HEK293 (cell line): Measurements from ENCODE around the gene ATXN10.
A peak's percentile ranks its signal among the peaks of the same experiment; 100 is the strongest.

Source experiments
- CTCF ChIA-PET: fragments of 350-600 bp; formaldehyde crosslinking; extraction: SDS; loops from one replicate; lab custom pipeline; 2021; ENCODE audit warnings: antibody characterized with exemption; lab: Yijun Ruan, JAX
- POLR2A ChIA-PET: fragments of 300-600 bp; formaldehyde crosslinking; extraction: SDS; loops from one replicate; lab custom pipeline; 2020; ENCODE audit warnings: antibody characterized with exemption, inconsistent platforms; lab: Yijun Ruan, JAX
- H3K27ac ChIP-seq: fragments of 200-500 bp; sonication (Bioruptor generic); 2 replicates; pipeline ENCODE4 v1.5.1; 2014; ENCODE audit warnings: low read depth, low read length, control low read depth, inconsistent platforms; ENCODE audit errors: extremely low read depth
- H3K36me3 ChIP-seq, 2 experiments: fragments of 200-500 bp in 1 of 2; sonication (Bioruptor generic) in 1 of 2; 1 replicate in 1 of 2; 2 replicates in 1 of 2; pipeline ENCODE4 v1.5.1; 2014 to 2017; ENCODE audit warnings: inconsistent platforms in 2 of 2, low read length in 2 of 2; ENCODE audit not compliant: control insufficient read depth in 2 of 2, insufficient read depth in 1 of 2
- H3K4me1 ChIP-seq: fragments of 200-500 bp; sonication (Bioruptor generic); 2 replicates; pipeline ENCODE4 v1.5.1; 2014; ENCODE audit warnings: mild to moderate bottlenecking, low read length, inconsistent platforms; ENCODE audit not compliant: control insufficient read depth, insufficient read depth
- H3K4me3 ChIP-seq: 2 replicates; pipeline ENCODE4 v1.5.1; 2011; ENCODE audit warnings: low read depth, mild to moderate bottlenecking, control low read depth, low read length, moderate library complexity
- H3K9me3 ChIP-seq: fragments of 200-500 bp; sonication (Bioruptor generic); 2 replicates; pipeline ENCODE4 v1.5.1; 2014; ENCODE audit warnings: low read depth, low read length, inconsistent platforms; ENCODE audit not compliant: control insufficient read depth, insufficient read depth
- PRDM2 ChIP-seq: fragments of 450-650 bp; formaldehyde crosslinking; IDR thresholded peaks from 2 replicates; pipeline ENCODE4 v1.5.1; 2016; ENCODE audit warnings: missing biosample characterization, missing genetic modification characterization, borderline replicate concordance
- ZBTB10 ChIP-seq: fragments of 450-650 bp; formaldehyde crosslinking; IDR thresholded peaks from 2 replicates; pipeline ENCODE4 v1.5.1; 2016; ENCODE audit warnings: missing biosample characterization, missing genetic modification characterization
- ZBTB6 ChIP-seq: fragments of 450-650 bp; formaldehyde crosslinking; IDR thresholded peaks from 2 replicates; pipeline ENCODE4 v1.5.1; 2017; ENCODE audit warnings: missing biosample characterization, missing genetic modification characterization
- ZIC2 ChIP-seq: fragments of 450-650 bp; formaldehyde crosslinking; IDR thresholded peaks from 2 replicates; pipeline ENCODE4 v1.5.1; 2016; ENCODE audit warnings: missing biosample characterization, missing genetic modification characterization
- ZNF10 ChIP-seq: fragments of 450-650 bp; formaldehyde crosslinking; IDR thresholded peaks from 2 replicates; pipeline ENCODE4 v1.5.1; 2017; ENCODE audit warnings: missing biosample characterization, missing genetic modification characterization
- ZNF112 ChIP-seq: fragments of 450-650 bp; formaldehyde crosslinking; IDR thresholded peaks from 2 replicates; pipeline ENCODE4 v1.5.0; 2017; ENCODE audit warnings: missing biosample characterization, missing genetic modification characterization
- ZNF19 ChIP-seq: fragments of 450-650 bp; formaldehyde crosslinking; IDR thresholded peaks from 2 replicates; pipeline ENCODE4; 2016; ENCODE audit warnings: missing biosample characterization, missing genetic modification characterization, low read depth
- ZNF341 ChIP-seq: fragments of 450-650 bp; formaldehyde crosslinking; IDR thresholded peaks from 2 replicates; pipeline ENCODE4; 2016; ENCODE audit warnings: low read depth, missing biosample characterization, missing genetic modification characterization
- ZNF354C ChIP-seq: fragments of 450-650 bp; formaldehyde crosslinking; IDR thresholded peaks from 2 replicates; pipeline ENCODE4 v1.5.1; 2016; ENCODE audit warnings: missing biosample characterization, missing genetic modification characterization, low read depth, borderline replicate concordance
- ZNF544 ChIP-seq: fragments of 450-650 bp; formaldehyde crosslinking; IDR thresholded peaks from 2 replicates; pipeline ENCODE4 v1.5.0; 2017; ENCODE audit warnings: missing biosample characterization, missing genetic modification characterization
- ZNF585B ChIP-seq: fragments of 450-650 bp; formaldehyde crosslinking; IDR thresholded peaks from 2 replicates; pipeline ENCODE4 v1.5.1; 2016; ENCODE audit warnings: missing biosample characterization, missing genetic modification characterization
- ZNF610 ChIP-seq: fragments of 450-650 bp; formaldehyde crosslinking; IDR thresholded peaks from 2 replicates; pipeline ENCODE4 v1.5.1; 2016; ENCODE audit warnings: missing biosample characterization, missing genetic modification characterization, borderline replicate concordance
- ZNF707 ChIP-seq: fragments of 450-650 bp; formaldehyde crosslinking; IDR thresholded peaks from 2 replicates; pipeline ENCODE4 v1.5.1; 2016; ENCODE audit warnings: missing biosample characterization, missing genetic modification characterization
- ZNF747 ChIP-seq: fragments of 450-650 bp; formaldehyde crosslinking; IDR thresholded peaks from 2 replicates; pipeline ENCODE4 v1.5.1; 2016; ENCODE audit warnings: missing biosample characterization, missing genetic modification characterization
- ZNF792 ChIP-seq: fragments of 450-650 bp; formaldehyde crosslinking; IDR thresholded peaks from 2 replicates; pipeline ENCODE4 v1.5.1; 2016; ENCODE audit warnings: missing biosample characterization, missing genetic modification characterization
- TF ChIP-seq, protein P1 (sequence below): fragments of 450-650 bp; IDR thresholded peaks from 2 replicates; pipeline ENCODE4 v1.5.1; 2018; ENCODE audit warnings: missing biosample characterization, mild to moderate bottlenecking, missing genetic modification characterization
- TF ChIP-seq, protein P2 (sequence below): fragments of 450-650 bp; formaldehyde crosslinking; conservative IDR thresholded peaks from 2 replicates; pipeline ENCODE4 v1.5.1; 2016; ENCODE audit warnings: low read depth, missing biosample characterization, missing genetic modification characterization

Gene ATXN10

GRCh38 chr22:45762545-45763235, 91.1 kb downstream of the ATXN10 start:
- ChIA-PET CTCF (interaction anchor here (0.7 kb wide), 1 partner anchor 184 kb away, joined by 3 read pairs; no protein-coding TSS in a partner anchor), POLR2A (no interaction called here)
- no peak overlapping the region for H3K4me3 ChIP-seq
- no peak overlapping the region for H3K27ac ChIP-seq
- H3K4me1 ChIP-seq: peaks cover 3% of the 10 kb centered on the region; the same call in 1 of the 2 replicates
- TF ChIP-seq ZNF585B (no peak), ZIC2 (peak; percentile 92)
- TF ChIP-seq, all 188 proteins: peak for 1
- peaks cover 5 to 22% of the 10 kb centered on the region in 2 experiments; a peak in 2 of 3 replicates for H3K36me3 ChIP-seq
- H3K9me3 ChIP-seq: no peaks in the 10 kb centered on the region

- no peaks in the 10 kb centered on the region for H3K9me3 ChIP-seq
- H3K27ac ChIP-seq: no peak overlapping the region
- no peak overlapping the region for H3K4me3 ChIP-seq
- H3K36me3 ChIP-seq: peaks cover 5 to 19% of the 10 kb centered on the region in 2 experiments; a peak in 2 of 3 replicates
- POLR2A ChIA-PET: no interaction called here
- peaks cover 2% of the 10 kb centered on the region; the same call in 1 of the 2 replicates for H3K4me1 ChIP-seq
- CTCF ChIA-PET: no interaction called here
- TF ChIP-seq, protein P1, sequence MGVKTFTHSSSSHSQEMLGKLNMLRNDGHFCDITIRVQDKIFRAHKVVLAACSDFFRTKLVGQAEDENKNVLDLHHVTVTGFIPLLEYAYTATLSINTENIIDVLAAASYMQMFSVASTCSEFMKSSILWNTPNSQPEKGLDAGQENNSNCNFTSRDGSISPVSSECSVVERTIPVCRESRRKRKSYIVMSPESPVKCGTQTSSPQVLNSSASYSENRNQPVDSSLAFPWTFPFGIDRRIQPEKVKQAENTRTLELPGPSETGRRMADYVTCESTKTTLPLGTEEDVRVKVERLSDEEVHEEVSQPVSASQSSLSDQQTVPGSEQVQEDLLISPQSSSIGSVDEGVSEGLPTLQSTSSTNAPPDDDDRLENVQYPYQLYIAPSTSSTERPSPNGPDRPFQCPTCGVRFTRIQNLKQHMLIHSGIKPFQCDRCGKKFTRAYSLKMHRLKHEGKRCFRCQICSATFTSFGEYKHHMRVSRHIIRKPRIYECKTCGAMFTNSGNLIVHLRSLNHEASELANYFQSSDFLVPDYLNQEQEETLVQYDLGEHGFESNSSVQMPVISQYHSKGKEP (tag by site-specific recombination): no peak
- TF ChIP-seq ZNF10 (no peak), ZNF354C (tag by site-specific recombination) (no peak), ZNF792 (no peak), ZNF610 (no peak), ZNF19 (tag by site-specific recombination) (no peak), ZNF544 (no peak), ZBTB6 (no peak), ZNF707 (no peak), ZNF747 (tag by site-specific recombination) (no peak), PRDM2 (tag by site-specific recombination) (no peak), ZIC2 (no peak), ZNF112 (tag by site-specific recombination) (no peak), ZNF341 (tag by site-specific recombination) (no peak), ZBTB10 (tag by site-specific recombination) (no peak)
- TF ChIP-seq, protein P2, sequence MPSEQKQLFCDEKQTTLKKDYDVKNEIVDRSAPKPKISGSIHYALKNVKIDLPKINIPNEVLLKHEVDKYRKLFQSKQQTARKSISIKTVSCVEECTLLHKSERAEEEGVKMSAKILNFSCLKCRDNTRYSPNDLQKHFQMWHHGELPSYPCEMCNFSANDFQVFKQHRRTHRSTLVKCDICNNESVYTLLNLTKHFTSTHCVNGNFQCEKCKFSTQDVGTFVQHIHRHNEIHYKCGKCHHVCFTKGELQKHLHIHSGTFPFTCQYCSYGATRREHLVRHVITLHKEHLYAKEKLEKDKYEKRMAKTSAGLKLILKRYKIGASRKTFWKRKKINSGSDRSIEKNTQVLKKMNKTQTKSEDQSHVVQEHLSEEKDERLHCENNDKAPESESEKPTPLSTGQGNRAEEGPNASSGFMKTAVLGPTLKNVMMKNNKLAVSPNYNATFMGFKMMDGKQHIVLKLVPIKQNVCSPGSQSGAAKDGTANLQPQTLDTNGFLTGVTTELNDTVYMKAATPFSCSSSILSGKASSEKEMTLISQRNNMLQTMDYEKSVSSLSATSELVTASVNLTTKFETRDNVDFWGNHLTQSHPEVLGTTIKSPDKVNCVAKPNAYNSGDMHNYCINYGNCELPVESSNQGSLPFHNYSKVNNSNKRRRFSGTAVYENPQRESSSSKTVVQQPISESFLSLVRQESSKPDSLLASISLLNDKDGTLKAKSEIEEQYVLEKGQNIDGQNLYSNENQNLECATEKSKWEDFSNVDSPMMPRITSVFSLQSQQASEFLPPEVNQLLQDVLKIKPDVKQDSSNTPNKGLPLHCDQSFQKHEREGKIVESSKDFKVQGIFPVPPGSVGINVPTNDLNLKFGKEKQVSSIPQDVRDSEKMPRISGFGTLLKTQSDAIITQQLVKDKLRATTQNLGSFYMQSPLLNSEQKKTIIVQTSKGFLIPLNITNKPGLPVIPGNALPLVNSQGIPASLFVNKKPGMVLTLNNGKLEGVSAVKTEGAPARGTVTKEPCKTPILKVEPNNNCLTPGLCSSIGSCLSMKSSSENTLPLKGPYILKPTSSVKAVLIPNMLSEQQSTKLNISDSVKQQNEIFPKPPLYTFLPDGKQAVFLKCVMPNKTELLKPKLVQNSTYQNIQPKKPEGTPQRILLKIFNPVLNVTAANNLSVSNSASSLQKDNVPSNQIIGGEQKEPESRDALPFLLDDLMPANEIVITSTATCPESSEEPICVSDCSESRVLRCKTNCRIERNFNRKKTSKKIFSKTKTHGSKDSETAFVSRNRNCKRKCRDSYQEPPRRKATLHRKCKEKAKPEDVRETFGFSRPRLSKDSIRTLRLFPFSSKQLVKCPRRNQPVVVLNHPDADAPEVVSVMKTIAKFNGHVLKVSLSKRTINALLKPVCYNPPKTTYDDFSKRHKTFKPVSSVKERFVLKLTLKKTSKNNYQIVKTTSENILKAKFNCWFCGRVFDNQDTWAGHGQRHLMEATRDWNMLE (tag by site-specific recombination): no peak
Observed at GRCh38 chr22:45763236-45763624, 91.6 kb downstream of the ATXN10 start.
